ENCODE data around the gene VPS26B. TPM values are rescaled to one million over a fixed set of nuclear protein-coding genes. Genes with fewer than 3 reads are reported as not detected.

Gene VPS26B
- total RNA-seq, 1 donor from 2014 or later, result 26.9 TPM

DNA sequence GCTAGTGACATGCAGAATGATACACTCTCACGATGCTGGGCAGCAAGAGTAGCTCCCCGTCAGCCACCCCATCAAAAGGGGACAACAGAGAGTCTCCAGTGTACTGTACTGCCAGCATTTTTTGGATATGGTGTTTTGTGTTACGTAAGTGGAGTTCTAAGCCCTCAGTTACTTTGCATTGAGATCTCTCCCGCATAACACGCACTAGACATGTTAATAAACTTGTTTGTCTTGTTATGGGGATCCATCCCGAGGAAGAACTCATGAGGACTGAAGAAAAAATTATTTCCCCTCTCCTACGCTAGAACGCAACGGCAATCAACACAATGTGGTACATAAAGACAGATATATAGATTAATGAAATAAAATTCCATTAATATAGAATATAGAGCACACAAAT lies 24.9 kb upstream of the VPS26B start:
- no peaks in the 10 kb centered on the region for H3K27me3 ChIP-seq (ENCODE audit: control insufficient read depth, insufficient read depth, low read length)
- H3K36me3 ChIP-seq (ENCODE audit: control insufficient read depth, insufficient read depth, low read length), result no peaks in the 10 kb centered on the region
- H3K4me3 ChIP-seq (ENCODE audit: low read depth, low read length), result no peak overlapping the region
- no peak for TF ChIP-seq CTCF (IDR thresholded peaks at IDR 0.05; ENCODE audit: insufficient read depth, low read length, poor library complexity, severe bottlenecking)
- DNase-seq (ENCODE audit: low read depth), result no peak

- no peak for DNase-seq (ENCODE audit: low read depth)
- TF ChIP-seq CTCF (IDR thresholded peaks at IDR 0.05; ENCODE audit: insufficient read depth, low read length, poor library complexity, severe bottlenecking), result no peak
- no peak overlapping the region for H3K4me3 ChIP-seq (ENCODE audit: low read depth, low read length)
- H3K36me3 ChIP-seq (ENCODE audit: control insufficient read depth, insufficient read depth, low read length), result no peaks in the 10 kb centered on the region
- H3K27me3 ChIP-seq (ENCODE audit: control insufficient read depth, insufficient read depth, low read length), result no peaks in the 10 kb centered on the region
Observed at GRCh38 chr11:134200688-134201087, 23.8 kb upstream of the VPS26B start.

- Histone ChIP-seq H3K36me3 (ENCODE audit: control insufficient read depth, insufficient read depth, low read length) (peaks cover 1% of the 10 kb centered on the region), H3K4me3 (ENCODE audit: low read depth, low read length) (no peak overlapping the region), H3K27me3 (ENCODE audit: control insufficient read depth, insufficient read depth, low read length) (no peaks in the 10 kb centered on the region)
- no peak for DNase-seq (ENCODE audit: low read depth)
- TF ChIP-seq CTCF (IDR thresholded peaks at IDR 0.05; ENCODE audit: insufficient read depth, low read length, poor library complexity, severe bottlenecking), result no peak
Observed at GRCh38 chr11:134202661-134203060, 21.8 kb upstream of the VPS26B start.

DNA sequence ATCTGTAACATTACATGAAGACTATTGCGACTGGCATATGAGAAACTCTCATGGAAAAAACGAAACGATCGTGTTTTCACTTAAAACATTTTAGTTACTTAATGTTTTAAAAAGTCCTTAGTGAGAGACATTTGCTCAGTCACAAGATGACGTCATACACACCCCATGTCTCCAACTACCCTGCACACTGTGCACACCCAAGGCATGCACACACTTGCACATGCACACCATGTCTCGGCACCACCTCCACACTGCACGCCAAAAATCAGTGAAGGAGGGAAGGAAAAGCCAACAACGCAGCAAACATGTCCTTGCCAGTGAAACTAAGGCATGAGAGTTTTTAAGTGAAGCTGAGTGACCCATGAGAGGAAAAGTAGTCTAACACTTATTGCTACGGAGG lies 18.7 kb upstream of the VPS26B start:
- Histone ChIP-seq H3K36me3 (ENCODE audit: control insufficient read depth, insufficient read depth, low read length) (peaks cover 1% of the 10 kb centered on the region), H3K4me3 (ENCODE audit: low read depth, low read length) (no peak overlapping the region), H3K27me3 (ENCODE audit: control insufficient read depth, insufficient read depth, low read length) (no peaks in the 10 kb centered on the region)
- TF ChIP-seq CTCF (IDR thresholded peaks at IDR 0.05; ENCODE audit: insufficient read depth, low read length, poor library complexity, severe bottlenecking), result no peak
- no peak for DNase-seq (ENCODE audit: low read depth)

DNA sequence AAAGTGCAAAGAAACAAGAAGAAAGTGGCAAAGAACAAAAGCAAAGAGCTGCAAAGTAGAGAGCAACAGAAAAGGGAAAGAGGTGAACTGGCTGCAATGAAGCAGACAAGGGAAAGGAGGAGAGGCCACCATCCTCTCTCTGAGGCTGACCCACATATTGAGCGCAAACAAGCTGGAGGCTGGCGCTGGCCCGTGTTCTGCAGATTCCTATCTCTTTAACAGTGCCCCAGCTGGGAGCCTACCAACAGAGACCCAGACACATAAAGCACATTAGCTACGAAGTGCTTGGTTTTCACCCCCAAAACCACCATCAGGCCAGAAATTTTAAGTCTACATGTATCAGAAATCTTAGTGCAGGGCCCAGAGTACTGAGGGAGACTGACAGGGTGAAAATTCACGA lies 18.3 kb upstream of the VPS26B start:
- peaks cover 1% of the 10 kb centered on the region for H3K36me3 ChIP-seq (ENCODE audit: control insufficient read depth, insufficient read depth, low read length)

More for the DNA sequence above, 18.3 kb upstream of the VPS26B start:
- H3K27me3 ChIP-seq (ENCODE audit: control insufficient read depth, insufficient read depth, low read length), result no peaks in the 10 kb centered on the region
- no peak for DNase-seq (ENCODE audit: low read depth)
- H3K4me3 ChIP-seq (ENCODE audit: low read depth, low read length), result no peak overlapping the region
- no peak for TF ChIP-seq CTCF (IDR thresholded peaks at IDR 0.05; ENCODE audit: insufficient read depth, low read length, poor library complexity, severe bottlenecking)
